Naive B cell (primary cell): ENCODE measurements around the gene PRF1. TPM values are rescaled to one million over a fixed set of nuclear protein-coding genes. Genes with fewer than 3 reads are reported as not detected.
A peak's percentile ranks its signal among the peaks of the same experiment; 100 is the strongest.

Experiments
- ATAC-seq, 2 donors: fragments of 150-1000 bp; cut with Tn5 transposase; 2 replicates each; pipeline ENCODE4 v1.10.0; 2021; ENCODE audit warnings: low read depth in 2 of 2, mild to moderate bottlenecking in 2 of 2, moderate library complexity in 2 of 2
- DNase-seq: peaks from one replicate; pipeline ENCODE4 v3.0.0; 2022
- H3K27ac Mint-ChIP-seq, 6 donors: one replicate each; pipeline ENCODE4 v1.8.0; 2020 to 2022; ENCODE audit warnings: mild to moderate bottlenecking in 6 of 6, mixed read lengths in 6 of 6, moderate library complexity in 5 of 6, inconsistent platforms in 2 of 6
- H3K27me3 Mint-ChIP-seq, 3 donors: one replicate each; pipeline ENCODE4 v1.8.0; 2021 to 2022; ENCODE audit warnings: mixed read lengths in 3 of 3, mild to moderate bottlenecking in 1 of 3
- H3K36me3 Mint-ChIP-seq, 2 donors: one replicate each; pipeline ENCODE4 v1.8.0; 2020 to 2022; ENCODE audit warnings: mixed read lengths in 2 of 2, inconsistent platforms in 1 of 2, mild to moderate bottlenecking in 1 of 2
- H3K4me1 Mint-ChIP-seq, 3 donors: one replicate each; pipeline ENCODE4 v1.8.0; 2020 to 2022; ENCODE audit warnings: mixed read lengths in 3 of 3, inconsistent platforms in 1 of 3, mild to moderate bottlenecking in 1 of 3, moderate library complexity in 1 of 3
- H3K4me3 Mint-ChIP-seq, 8 donors: one replicate each; pipeline ENCODE4 v1.8.0; 2020 to 2022; ENCODE audit warnings: mild to moderate bottlenecking in 8 of 8, mixed read lengths in 8 of 8, moderate library complexity in 8 of 8, inconsistent platforms in 2 of 8
- H3K9me3 Mint-ChIP-seq, 7 donors: one replicate each; pipeline ENCODE4 v1.8.0; 2020 to 2022; ENCODE audit warnings: mixed read lengths in 7 of 7, mild to moderate bottlenecking in 5 of 7, inconsistent platforms in 2 of 7, moderate library complexity in 1 of 7
- polyA plus RNA-seq, 6 donors: library from polyadenylated mRNA; unstranded; fragments of 300-500 nt; fragmentation: Illumina TruSeq; gene quantifications; one replicate each; pipeline ENCODE4 v1.2.3, GENCODE V29; 2021; ENCODE audit warnings: low read depth in 6 of 6

PRF1 gene
- polyA plus RNA-seq, 6 donors from 2014 or later = 1.2 to 9.3 (median 3.7) TPM

DNA sequence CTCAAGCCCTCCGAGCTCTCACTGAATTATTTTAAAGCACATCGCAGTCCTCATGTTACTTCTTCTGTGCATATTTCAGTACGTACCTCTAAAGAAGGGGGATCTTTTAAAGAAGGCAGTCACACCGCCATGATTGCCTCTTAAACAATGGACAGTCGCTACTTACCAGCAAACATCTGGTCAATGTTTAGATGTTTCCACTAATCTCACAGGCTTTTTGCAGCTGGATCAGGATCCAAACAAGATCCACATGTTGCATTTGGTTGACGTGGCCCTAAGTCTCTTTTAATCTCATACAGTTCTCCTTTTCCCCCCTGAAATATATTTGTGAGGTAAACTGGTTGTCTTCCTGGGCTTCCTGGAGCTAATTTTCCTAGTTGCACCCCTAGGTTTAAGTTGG is 50.0 kb downstream of the PRF1 start:
- Mint-ChIP-seq H3K4me3 (no peak overlapping the region), H3K27me3 (no peaks in the 10 kb centered on the region), H3K9me3 (no peaks in the 10 kb centered on the region), H3K27ac (no peak overlapping the region), H3K4me1 (no peaks in the 10 kb centered on the region), H3K36me3 (peaks cover 0 to 13% of the 10 kb centered on the region in 2 donors)
- ATAC-seq (no peak), DNase-seq (no peak)

- Mint-ChIP-seq H3K36me3 (peaks cover 0 to 13% of the 10 kb centered on the region in 2 donors), H3K4me1 (no peaks in the 10 kb centered on the region), H3K27ac (no peak overlapping the region), H3K4me3 (no peak overlapping the region), H3K27me3 (no peaks in the 10 kb centered on the region), H3K9me3 (no peaks in the 10 kb centered on the region)
- ATAC-seq (no peak), DNase-seq (no peak)
Measured at GRCh38 chr10:70551971-70552422, 50.5 kb downstream of the PRF1 start.

- no peaks in the 10 kb centered on the region for H3K27me3 Mint-ChIP-seq
- no peak overlapping the region for H3K27ac Mint-ChIP-seq
- ATAC-seq (no peak), DNase-seq (no peak)
- peaks cover 0 to 13% of the 10 kb centered on the region in 2 donors for H3K36me3 Mint-ChIP-seq
- no peaks in the 10 kb centered on the region for H3K9me3 Mint-ChIP-seq
- H3K4me3 Mint-ChIP-seq = no peak overlapping the region
- H3K4me1 Mint-ChIP-seq = no peaks in the 10 kb centered on the region
Measured at GRCh38 chr10:70551466-70551865, 51.1 kb downstream of the PRF1 start.

GRCh38 chr10:70550459-70550858 is 52.1 kb downstream of the PRF1 start:
- no peak overlapping the region for H3K27ac Mint-ChIP-seq
- H3K27me3 Mint-ChIP-seq = no peaks in the 10 kb centered on the region

DNA sequence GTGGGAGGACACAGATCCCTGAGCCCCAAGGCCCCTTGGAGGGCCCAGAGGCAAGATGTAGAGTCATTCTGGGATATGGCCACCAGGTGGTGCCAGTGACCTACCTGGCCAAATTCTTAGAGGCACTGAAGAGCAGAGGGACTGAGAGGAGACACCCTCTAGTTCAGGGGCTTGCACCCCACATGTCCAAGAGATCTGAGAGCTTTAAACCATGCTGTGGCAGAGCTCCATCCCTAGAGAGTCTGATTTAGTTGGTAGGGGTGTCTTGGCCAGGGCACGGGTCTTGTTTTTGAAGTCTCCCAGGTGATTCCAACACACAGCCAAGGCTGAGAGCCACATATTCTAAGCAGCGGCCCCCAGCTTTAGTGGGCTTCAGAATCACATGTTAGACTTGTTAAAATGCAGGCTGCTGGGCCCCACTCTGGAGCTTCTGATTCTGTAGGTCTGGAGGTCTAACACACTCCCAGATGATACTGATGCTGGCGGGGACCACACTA is 52.5 kb downstream of the PRF1 start:
- Mint-ChIP-seq H3K4me1 (no peaks in the 10 kb centered on the region), H3K27me3 (no peaks in the 10 kb centered on the region), H3K4me3 (peak overlapping the region in 1 of 8 donors; percentile 29), H3K9me3 (no peaks in the 10 kb centered on the region), H3K27ac (no peak overlapping the region), H3K36me3 (peaks cover 0 to 13% of the 10 kb centered on the region in 2 donors)
- peak; percentile 54 to 60 for ATAC-seq
- DNase-seq = peak; percentile 44

More at GRCh38 chr10:70550459-70550858, 52.1 kb downstream of the PRF1 start:
- DNase-seq (no peak), ATAC-seq (no peak)
- Mint-ChIP-seq H3K4me3 (no peak overlapping the region), H3K9me3 (no peaks in the 10 kb centered on the region), H3K36me3 (peaks cover 0 to 13% of the 10 kb centered on the region in 2 donors), H3K4me1 (no peaks in the 10 kb centered on the region)

GRCh38 chr10:70549351-70549961 is 53.1 kb downstream of the PRF1 start:
- Mint-ChIP-seq H3K9me3 (no peaks in the 10 kb centered on the region), H3K36me3 (peaks cover 0 to 13% of the 10 kb centered on the region in 2 donors), H3K4me1 (no peaks in the 10 kb centered on the region), H3K4me3 (peak overlapping the region in 1 of 8 donors; percentile 29), H3K27ac (no peak overlapping the region), H3K27me3 (no peaks in the 10 kb centered on the region)
- DNase-seq (no peak), ATAC-seq (no peak)

Other genes with a start within 250 kb of the PRF1 start
- gene LRRC20, start 220.1 kb downstream of the PRF1 start, polyA plus RNA-seq = under 1 TPM in 2 of 6 donors, not detected in 4; 0.22 to 0.23 TPM
- 10 to 100 TPM; 35.7 to 44.5 (median 38.8) TPM for gene EIF4EBP2, start 198.6 kb downstream of the PRF1 start, polyA plus RNA-seq
- not detected for gene NODAL, start 161.1 kb downstream of the PRF1 start, polyA plus RNA-seq
- gene PALD1, start 124.0 kb downstream of the PRF1 start, polyA plus RNA-seq = 1 to 10 TPM in 1 of 6 donors, under 1 TPM in 4, not detected in 1; 0.49 to 1.9 (median 0.65) TPM
- not detected for gene ADAMTS14, start 69.8 kb upstream of the PRF1 start, polyA plus RNA-seq
- not detected for gene TBATA, start 182.6 kb upstream of the PRF1 start, polyA plus RNA-seq
- gene SGPL1, start 213.2 kb upstream of the PRF1 start, polyA plus RNA-seq = 10 to 100 TPM; 16.2 to 21.1 (median 17.7) TPM